ENCODE data around the gene OR8J3.

DNA sequence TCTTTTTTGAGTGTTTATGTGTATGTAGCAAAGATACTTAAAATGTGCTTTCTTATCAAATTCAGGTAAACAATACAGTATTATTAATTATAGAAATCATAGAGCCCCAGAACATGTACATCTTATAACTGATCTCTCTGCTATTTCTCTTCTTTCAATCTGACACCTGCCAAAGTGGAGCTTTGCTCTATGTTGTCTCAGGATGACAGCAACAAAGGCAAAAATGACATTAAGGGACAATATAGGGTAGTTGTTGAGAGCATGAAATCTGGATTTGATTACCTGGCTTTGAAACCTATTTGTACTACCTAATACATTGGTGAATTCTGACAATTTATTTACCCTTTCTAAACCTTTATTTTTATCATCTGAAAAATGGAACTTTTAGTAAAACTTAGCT lies 43.5 kb upstream of the OR8J3 start:
- TF ChIP-seq CTCF (IDR thresholded peaks at IDR 0.05): no peak
- no peak for TF ChIP-seq POLR2A (IDR thresholded peaks at IDR 0.05)
- no peak for TF ChIP-seq POLR2AphosphoS5 (IDR thresholded peaks at IDR 0.05)
